OCI-LY7 (cell line): ENCODE results near the gene FTO.

ENCODE experiments used
- EZH2phosphoT487 ChIP-seq: fragments of 200-600 bp; sonication (generic); IDR thresholded peaks from 2 replicates; pipeline ENCODE4 v1.6.1; 2018; ENCODE audit warnings: low read depth, borderline replicate concordance, mild to moderate bottlenecking, mixed run types, antibody characterized with exemption, low read length, moderate library complexity, mixed read lengths
- TF ChIP-seq, protein P1 (sequence below): fragments of 200-600 bp; sonication (generic); conservative IDR thresholded peaks from 2 replicates; pipeline ENCODE4 v1.5.1; 2014; ENCODE audit warnings: mild to moderate bottlenecking, antibody characterized with exemption, low read length, moderate library complexity, mixed read lengths

DNA sequence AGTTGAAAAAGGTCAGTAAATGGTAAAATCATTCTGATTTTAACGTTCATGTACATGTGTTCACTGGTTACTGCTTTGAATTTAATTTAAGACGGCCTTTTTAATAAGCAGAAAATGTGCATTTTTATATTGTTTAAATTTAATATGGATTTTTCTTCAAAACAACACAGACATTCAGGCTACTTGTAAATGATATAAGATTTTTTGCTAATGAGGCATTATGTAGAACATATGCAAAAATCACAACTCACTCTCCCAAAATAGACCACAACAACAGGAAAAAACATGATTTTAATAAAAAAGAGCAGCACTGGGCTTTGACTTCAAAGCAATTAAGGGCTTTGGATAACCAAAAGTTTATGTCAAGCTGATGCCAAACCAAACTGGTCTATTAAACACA lies 22.6 kb upstream of the FTO start:
- TF ChIP-seq, protein P1, sequence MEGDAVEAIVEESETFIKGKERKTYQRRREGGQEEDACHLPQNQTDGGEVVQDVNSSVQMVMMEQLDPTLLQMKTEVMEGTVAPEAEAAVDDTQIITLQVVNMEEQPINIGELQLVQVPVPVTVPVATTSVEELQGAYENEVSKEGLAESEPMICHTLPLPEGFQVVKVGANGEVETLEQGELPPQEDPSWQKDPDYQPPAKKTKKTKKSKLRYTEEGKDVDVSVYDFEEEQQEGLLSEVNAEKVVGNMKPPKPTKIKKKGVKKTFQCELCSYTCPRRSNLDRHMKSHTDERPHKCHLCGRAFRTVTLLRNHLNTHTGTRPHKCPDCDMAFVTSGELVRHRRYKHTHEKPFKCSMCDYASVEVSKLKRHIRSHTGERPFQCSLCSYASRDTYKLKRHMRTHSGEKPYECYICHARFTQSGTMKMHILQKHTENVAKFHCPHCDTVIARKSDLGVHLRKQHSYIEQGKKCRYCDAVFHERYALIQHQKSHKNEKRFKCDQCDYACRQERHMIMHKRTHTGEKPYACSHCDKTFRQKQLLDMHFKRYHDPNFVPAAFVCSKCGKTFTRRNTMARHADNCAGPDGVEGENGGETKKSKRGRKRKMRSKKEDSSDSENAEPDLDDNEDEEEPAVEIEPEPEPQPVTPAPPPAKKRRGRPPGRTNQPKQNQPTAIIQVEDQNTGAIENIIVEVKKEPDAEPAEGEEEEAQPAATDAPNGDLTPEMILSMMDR: no peak
- TF ChIP-seq EZH2phosphoT487: no peak
